IMR-90 (cell line): Measurements from ENCODE around the gene TSKU. TPM values are rescaled to one million over a fixed set of nuclear protein-coding genes. Genes with fewer than 3 reads are reported as not detected.

Experiments used
- ATAC-seq: fragments of 200-7000 bp; cut with Tn5 transposase; 2 replicates; pipeline ENCODE4 v1.9.1; 2020; ENCODE audit warnings: low read depth, mild to moderate bottlenecking, moderate library complexity
- BruUV-seq: library from RNA; stranded (reverse); fragments of 400-500 nt; replicated peaks from 2 replicates; lab custom pipeline; 2021; lab: Mats Ljungman, UMichigan
- CTCF ChIA-PET: fragments of 300-600 bp; formaldehyde crosslinking; extraction: SDS; loops from one replicate; lab custom pipeline; 2021; ENCODE audit warnings: antibody characterized with exemption; lab: Yijun Ruan, JAX
- POLR2A ChIA-PET: fragments of 300-600 bp; sonication (Branson Sonifier 250); formaldehyde crosslinking; loops from one replicate; lab custom pipeline; 2022; ENCODE audit warnings: antibody characterized with exemption; ENCODE audit not compliant: unreplicated experiment; lab: Charles Lee
- DNase-seq: peaks from one replicate; pipeline ENCODE4 v3.0.0; 2013
- H2AFZ ChIP-seq: replicated peaks from 2 replicates; pipeline ENCODE3; 2013; ENCODE audit warnings: low read length, mild to moderate bottlenecking; ENCODE audit not compliant: poor library complexity
- H2AK5ac ChIP-seq: 2 replicates; pipeline ENCODE4 v1.6.1; 2013; ENCODE audit warnings: low read depth, low read length, inconsistent platforms
- H2AK9ac ChIP-seq: replicated peaks from 2 replicates; pipeline ENCODE3; 2013; ENCODE audit warnings: mild to moderate bottlenecking, low read depth, low read length, moderate library complexity; ENCODE audit not compliant: poor library complexity
- H2BK120ac ChIP-seq: 2 replicates; pipeline ENCODE4 v1.6.1; 2013; ENCODE audit warnings: low read depth, low read length, inconsistent platforms
- H2BK15ac ChIP-seq: 3 replicates; pipeline ENCODE4 v1.6.1; 2013; ENCODE audit warnings: low read depth, low read length, inconsistent platforms
- H2BK20ac ChIP-seq: 2 replicates; pipeline ENCODE4 v1.6.1; 2013; ENCODE audit warnings: low read depth, mild to moderate bottlenecking, inconsistent platforms, low read length, moderate library complexity
- H2BK5ac ChIP-seq: 2 replicates; pipeline ENCODE4 v1.6.1; 2013; ENCODE audit warnings: mild to moderate bottlenecking, low read depth, low read length, inconsistent platforms; ENCODE audit not compliant: poor library complexity, severe bottlenecking
- H3K14ac ChIP-seq: replicated peaks from 2 replicates; pipeline ENCODE4 v1.6.1; 2013; ENCODE audit warnings: low read depth, low read length, inconsistent platforms
- H3K18ac ChIP-seq: 2 replicates; pipeline ENCODE4 v1.6.1; 2013; ENCODE audit warnings: low read depth, low read length, control low read depth
- H3K23ac ChIP-seq: 2 replicates; pipeline ENCODE4 v1.6.1; 2013; ENCODE audit warnings: low read depth, low read length, inconsistent platforms
- H3K27ac ChIP-seq: 2 replicates; pipeline ENCODE4 v1.5.1; 2013; ENCODE audit warnings: mild to moderate bottlenecking, control low read depth, low read length; ENCODE audit not compliant: insufficient read depth
- H3K27me3 ChIP-seq: 2 replicates; pipeline ENCODE4 v1.6.1; 2013; ENCODE audit warnings: low read length; ENCODE audit not compliant: control insufficient read depth, insufficient read depth
- H3K36me3 ChIP-seq: 2 replicates; pipeline ENCODE4 v1.6.1; 2013; ENCODE audit warnings: low read length, mixed read lengths; ENCODE audit not compliant: control insufficient read depth, insufficient read depth
- H3K4ac ChIP-seq: 2 replicates; pipeline ENCODE4 v1.6.1; 2013; ENCODE audit warnings: low read depth, low read length, inconsistent platforms
- H3K4me1 ChIP-seq: 2 replicates; pipeline ENCODE4 v1.6.1; 2013; ENCODE audit warnings: low read length, mixed read lengths; ENCODE audit not compliant: control insufficient read depth, insufficient read depth
- H3K4me2 ChIP-seq: 2 replicates; pipeline ENCODE4 v1.6.1; 2013; ENCODE audit warnings: low read depth, mild to moderate bottlenecking, control low read depth, low read length, moderate library complexity
- H3K4me3 ChIP-seq: 2 replicates; pipeline ENCODE4 v1.5.1; 2013; ENCODE audit warnings: low read depth, mild to moderate bottlenecking, control low read depth, low read length, moderate library complexity; ENCODE audit not compliant: insufficient read depth
- H3K56ac ChIP-seq: 2 replicates; pipeline ENCODE4 v1.6.1; 2013; ENCODE audit warnings: low read length, inconsistent platforms; ENCODE audit not compliant: insufficient read depth; ENCODE audit errors: extremely low read depth
- H3K79me1 ChIP-seq, 2 experiments: 2 replicates each; pipeline ENCODE4 v1.6.1; 2013; ENCODE audit warnings: low read length in 2 of 2, inconsistent platforms in 1 of 2, low read depth in 1 of 2
- H3K9ac ChIP-seq: 2 replicates; pipeline ENCODE4 v1.6.1; 2013; ENCODE audit warnings: low read depth, low read length, control low read depth
- H3K9me1 ChIP-seq: 2 replicates; pipeline ENCODE4 v1.6.1; 2013; ENCODE audit warnings: low read length, inconsistent platforms; ENCODE audit not compliant: insufficient read depth
- H3K9me3 ChIP-seq: 2 replicates; pipeline ENCODE4 v1.6.1; 2013; ENCODE audit warnings: low read length; ENCODE audit not compliant: control insufficient read depth, insufficient read depth
- H4K20me1 ChIP-seq: 2 replicates; pipeline ENCODE4 v1.6.1; 2013; ENCODE audit warnings: low read length, inconsistent platforms; ENCODE audit not compliant: insufficient read depth
- H4K5ac ChIP-seq: 2 replicates; pipeline ENCODE4 v1.6.1; 2013; ENCODE audit warnings: mild to moderate bottlenecking, low read depth, low read length, control low read depth
- H4K8ac ChIP-seq, 2 experiments: 2 replicates each; pipeline ENCODE4 v1.6.1; 2013; ENCODE audit warnings: low read depth in 2 of 2, low read length in 2 of 2, control low read depth in 1 of 2, inconsistent platforms in 1 of 2
- H4K91ac ChIP-seq: 2 replicates; pipeline ENCODE4 v1.6.1; 2013; ENCODE audit warnings: low read depth, low read length, inconsistent platforms; ENCODE audit not compliant: insufficient read depth
- CEBPB ChIP-seq: IDR thresholded peaks from 2 replicates; pipeline ENCODE4 v1.6.1; 2012; ENCODE audit warnings: low read depth, low read length, improper control_type of control experiment
- CHD1 ChIP-seq: IDR thresholded peaks from 2 replicates; pipeline ENCODE4 v1.6.1; 2012; ENCODE audit warnings: low read depth, low read length, improper control_type of control experiment
- FOS ChIP-seq: fragments of 150-350 bp; IDR thresholded peaks from 2 replicates; pipeline ENCODE4 v1.6.1; 2016; ENCODE audit warnings: low read depth, low read length
- MAFK ChIP-seq: IDR thresholded peaks from 2 replicates; pipeline ENCODE4 v1.6.1; 2012; ENCODE audit warnings: low read depth, low read length, improper control_type of control experiment
- MAZ ChIP-seq: IDR thresholded peaks from 2 replicates; pipeline ENCODE4 v1.6.1; 2012; ENCODE audit warnings: low read depth, mild to moderate bottlenecking, low read length, improper control_type of control experiment, moderate library complexity, borderline replicate concordance
- MXI1 ChIP-seq: IDR thresholded peaks from 2 replicates; pipeline ENCODE4 v1.6.1; 2012; ENCODE audit warnings: low read depth, mild to moderate bottlenecking, low read length, moderate library complexity, borderline replicate concordance
- RAD21 ChIP-seq: IDR thresholded peaks from 2 replicates; pipeline ENCODE4 v1.6.1; 2012; ENCODE audit warnings: low read length, improper control_type of control experiment
- RCOR1 ChIP-seq: IDR thresholded peaks from 2 replicates; pipeline ENCODE4 v1.6.1; 2012; ENCODE audit warnings: mild to moderate bottlenecking, low read length, improper control_type of control experiment; ENCODE audit not compliant: insufficient replicate concordance
- SMC3 ChIP-seq: fragments of 150-350 bp; IDR thresholded peaks from 2 replicates; pipeline ENCODE4 v1.6.1; 2016; ENCODE audit warnings: low read depth, mild to moderate bottlenecking, antibody characterized with exemption, low read length, moderate library complexity
- WGBS, 2 experiments: methylation state at CpG; one replicate each; pipeline versions ENCODE4 v1.1.5 to v1.1.7; 2013; ENCODE audit warnings: missing lambda C conversion rate in 2 of 2; ENCODE audit not compliant: insufficient read length in 1 of 2; ENCODE audit errors: extremely low coverage in 2 of 2; 5-methylcytosine and 5-hydroxymethylcytosine counted together
- dilution Hi-C: fragments of 300-500 bp; cut with HindIII; formaldehyde crosslinking; loops from one replicate; pipeline ENCODE4 v1.14.3; 2018; ENCODE audit warnings: low sequenced_read_pairs; ENCODE audit not compliant: unreplicated experiment
- in situ Hi-C: fragments of 300-500 bp; cut with MboI; formaldehyde crosslinking; loops from 3 replicates; pipeline ENCODE4 v1.14.3; 2019; ENCODE audit warnings: low sequenced_read_pairs, inconsistent platforms, mixed read lengths
- intact Hi-C: fragments of 100-400 bp; cut with micrococcal nuclease; formaldehyde crosslinking; loops from 2 replicates; pipeline ENCODE4 v1.10.0; 2022
- polyA plus RNA-seq, 3 experiments: library from polyadenylated mRNA; depleted of rRNA; stranded (reverse); fragments of >200 nt; gene quantifications; 2 replicates each; pipeline ENCODE4 v1.2.3, GENCODE V29; 2012; ENCODE audit warnings: low replicate concordance in 1 of 3
- total RNA-seq: library from RNA; depleted of rRNA; stranded (reverse); fragments of >200 nt; gene quantifications from 2 replicates; pipeline ENCODE4 v1.2.3, GENCODE V29; 2012
- TF ChIP-seq, protein P1 (sequence below): conservative IDR thresholded peaks from 2 replicates; pipeline ENCODE4 v1.5.1; 2012; ENCODE audit warnings: mild to moderate bottlenecking, low read depth, low read length, improper control_type of control experiment
- TF ChIP-seq, protein P2 (sequence below): fragments of 150-350 bp; IDR thresholded peaks from 2 replicates; pipeline ENCODE4 v1.6.1; 2016; ENCODE audit warnings: low read depth, mild to moderate bottlenecking, low read length, moderate library complexity, borderline replicate concordance

TSKU gene
- total and polyA plus RNA-seq, 2 of the 4 experiments (the other 2 are of a cell fraction): 6.8 to 26.6 TPM

DNA sequence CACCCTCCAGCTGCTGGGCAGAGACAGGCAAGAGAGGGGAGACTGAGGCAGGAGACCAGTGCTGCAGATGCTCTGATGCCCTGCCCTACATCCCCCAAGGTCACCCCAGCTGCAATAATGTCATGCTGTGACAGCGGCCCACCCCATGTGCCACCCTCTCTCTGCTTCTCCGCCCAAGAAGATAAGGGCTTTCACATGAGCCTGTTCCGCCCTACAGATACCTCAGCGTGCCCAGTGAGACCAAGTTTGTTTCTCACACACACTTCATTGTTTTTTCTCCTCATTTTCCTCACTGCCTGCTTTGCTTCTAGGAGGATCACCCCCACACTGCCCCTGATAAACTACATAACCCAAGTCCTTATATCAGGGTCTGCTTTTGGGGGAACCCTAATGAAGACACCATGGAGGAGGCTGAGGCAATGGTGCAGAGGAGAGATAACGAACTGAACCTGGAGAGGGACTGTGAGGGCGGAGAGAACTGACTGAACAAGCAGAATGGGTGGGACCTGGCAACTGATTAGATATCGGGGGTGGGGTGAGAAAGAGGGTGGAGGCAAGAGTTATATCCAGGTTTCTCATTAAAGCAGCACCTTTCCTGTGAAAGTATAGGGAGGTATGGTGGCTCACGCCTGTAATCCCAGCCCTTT is 37.5 kb upstream of the TSKU start:
- H3K18ac ChIP-seq: no peak overlapping the region
- peak overlapping the region; percentile 52; the same call in 1 of the 2 replicates for H2AK5ac ChIP-seq
- H3K56ac ChIP-seq: no peak overlapping the region
- no peak overlapping the region for H3K4me2 ChIP-seq
- ATAC-seq (no peak), DNase-seq (no peak)
- H3K9me1 ChIP-seq: no peaks in the 10 kb centered on the region
- intact Hi-C loops (no loop called here), dilution Hi-C loops (no loop called here), in situ Hi-C loops (loop anchor here (25.0 kb wide), 1 partner anchor 292 kb away; the partner anchor contains the start of gene B3GNT6)
- no peaks in the 10 kb centered on the region for H3K9me3 ChIP-seq
- H3K27me3 ChIP-seq: peaks cover 36% of the 10 kb centered on the region
- no peak overlapping the region for H3K14ac ChIP-seq
- no peak overlapping the region for H2BK15ac ChIP-seq
- H4K91ac ChIP-seq: no peak overlapping the region
- no peak overlapping the region for H4K5ac ChIP-seq
- H3K4me1 ChIP-seq: no peaks in the 10 kb centered on the region; the same call in 1 of the 2 replicates
- no peak overlapping the region for H3K9ac ChIP-seq
- no peak overlapping the region for H3K27ac ChIP-seq
- no peak overlapping the region for H2BK5ac ChIP-seq
- H2BK120ac ChIP-seq: no peak overlapping the region
- BruUV-seq: no TSS peak
- H3K23ac ChIP-seq: no peak overlapping the region
- WGBS, 2 experiments: 93% methylated on average over 4 of the region's 8 CpGs; no CpG with 5 or more reads in 1 of the 2 experiments
- no peak overlapping the region for H3K4ac ChIP-seq
- CTCF ChIA-PET: no interaction called here
- POLR2A ChIA-PET: no interaction called here
- no peaks in the 10 kb centered on the region for H3K36me3 ChIP-seq
- no peak overlapping the region for H3K4me3 ChIP-seq
- no peak overlapping the region for H4K8ac ChIP-seq
- H2AFZ ChIP-seq: peak overlapping the region; percentile 23
- no peak overlapping the region for H2BK20ac ChIP-seq
- no peak overlapping the region for H2AK9ac ChIP-seq
- TF ChIP-seq CHD1: no peak
- TF ChIP-seq CEBPB: no peak
- TF ChIP-seq MAFK: no peak
- no peak for TF ChIP-seq RCOR1
- no peak for TF ChIP-seq MXI1
- TF ChIP-seq, protein P1, sequence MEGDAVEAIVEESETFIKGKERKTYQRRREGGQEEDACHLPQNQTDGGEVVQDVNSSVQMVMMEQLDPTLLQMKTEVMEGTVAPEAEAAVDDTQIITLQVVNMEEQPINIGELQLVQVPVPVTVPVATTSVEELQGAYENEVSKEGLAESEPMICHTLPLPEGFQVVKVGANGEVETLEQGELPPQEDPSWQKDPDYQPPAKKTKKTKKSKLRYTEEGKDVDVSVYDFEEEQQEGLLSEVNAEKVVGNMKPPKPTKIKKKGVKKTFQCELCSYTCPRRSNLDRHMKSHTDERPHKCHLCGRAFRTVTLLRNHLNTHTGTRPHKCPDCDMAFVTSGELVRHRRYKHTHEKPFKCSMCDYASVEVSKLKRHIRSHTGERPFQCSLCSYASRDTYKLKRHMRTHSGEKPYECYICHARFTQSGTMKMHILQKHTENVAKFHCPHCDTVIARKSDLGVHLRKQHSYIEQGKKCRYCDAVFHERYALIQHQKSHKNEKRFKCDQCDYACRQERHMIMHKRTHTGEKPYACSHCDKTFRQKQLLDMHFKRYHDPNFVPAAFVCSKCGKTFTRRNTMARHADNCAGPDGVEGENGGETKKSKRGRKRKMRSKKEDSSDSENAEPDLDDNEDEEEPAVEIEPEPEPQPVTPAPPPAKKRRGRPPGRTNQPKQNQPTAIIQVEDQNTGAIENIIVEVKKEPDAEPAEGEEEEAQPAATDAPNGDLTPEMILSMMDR: no peak
- no peak for TF ChIP-seq SMC3
- no peak for TF ChIP-seq MAZ
- no peak for TF ChIP-seq FOS
- TF ChIP-seq RAD21: no peak
- TF ChIP-seq, protein P2, sequence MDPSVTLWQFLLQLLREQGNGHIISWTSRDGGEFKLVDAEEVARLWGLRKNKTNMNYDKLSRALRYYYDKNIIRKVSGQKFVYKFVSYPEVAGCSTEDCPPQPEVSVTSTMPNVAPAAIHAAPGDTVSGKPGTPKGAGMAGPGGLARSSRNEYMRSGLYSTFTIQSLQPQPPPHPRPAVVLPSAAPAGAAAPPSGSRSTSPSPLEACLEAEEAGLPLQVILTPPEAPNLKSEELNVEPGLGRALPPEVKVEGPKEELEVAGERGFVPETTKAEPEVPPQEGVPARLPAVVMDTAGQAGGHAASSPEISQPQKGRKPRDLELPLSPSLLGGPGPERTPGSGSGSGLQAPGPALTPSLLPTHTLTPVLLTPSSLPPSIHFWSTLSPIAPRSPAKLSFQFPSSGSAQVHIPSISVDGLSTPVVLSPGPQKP: no peak
- H3K79me1 ChIP-seq: no peaks in the 10 kb centered on the region
- no peaks in the 10 kb centered on the region; the same call in 1 of the 2 replicates for H4K20me1 ChIP-seq
